ENCODE measurements around the gene ITPKB. TPM values are rescaled to one million over a fixed set of nuclear protein-coding genes. Genes with fewer than 3 reads are reported as not detected.

The ITPKB gene
- total and polyA plus RNA-seq, 2 experiments from 2014 or later = 0.31 to 5.2 TPM

- no peaks in the 10 kb centered on the region for H3K36me3 ChIP-seq (ENCODE audit: insufficient read depth)
- no peak overlapping the region for H3K4me2 ChIP-seq
- H3K9me2 ChIP-seq (ENCODE audit: insufficient read depth) = no peaks in the 10 kb centered on the region
- no peaks in the 10 kb centered on the region for H3K79me2 ChIP-seq (replicated peaks; ENCODE audit: insufficient read depth)
- ATAC-seq = no peak
- peaks cover 29% of the 10 kb centered on the region for H3K4me1 ChIP-seq (ENCODE audit: insufficient read depth)
- no peak overlapping the region for H3K27ac ChIP-seq (ENCODE audit: low read depth)
- no peaks in the 10 kb centered on the region for H3K36me3 Mint-ChIP-seq (ENCODE audit: low read depth)
- no peaks in the 10 kb centered on the region for H3K9me3 Mint-ChIP-seq
- H3K27ac Mint-ChIP-seq = no peak overlapping the region
- 0 out of 2 replicates have a peak, but pooled peaks cover 4% of the 10 kb centered on the region for H4K20me1 ChIP-seq (replicated peaks; ENCODE audit: insufficient read depth)
- H3F3A ChIP-seq (replicated peaks; ENCODE audit: low read depth) = no peaks in the 10 kb centered on the region
- TF ChIP-seq EZH2 (IDR thresholded peaks at IDR 0.05; ENCODE audit: low read depth, unreplicated experiment) (no peak), ZNF331 (CRISPR knock-in tag; IDR thresholded peaks at IDR 0.05; ENCODE audit: low read depth) (no peak), NANOG (IDR thresholded peaks at IDR 0.05; ENCODE audit: borderline replicate concordance) (no peak), JUNB (IDR thresholded peaks at IDR 0.05; ENCODE audit: unreplicated experiment) (no peak), CTCF (conservative IDR thresholded peaks at IDR 0.05; ENCODE audit: low read depth in 2 of 2) (no peak), EZH2phosphoT487 (IDR thresholded peaks at IDR 0.05; ENCODE audit: unreplicated experiment) (no peak), ETS1 (IDR thresholded peaks at IDR 0.05) (no peak), POLR2AphosphoS5 (IDR thresholded peaks at IDR 0.05; ENCODE audit: low read depth) (no peak)
- H2AFZ ChIP-seq = no peak overlapping the region
- H3K4me3 ChIP-seq = no peak overlapping the region
- peaks cover 56% of the 10 kb centered on the region for H3K27me3 ChIP-seq (ENCODE audit: insufficient read depth)
- peaks cover 26% of the 10 kb centered on the region for H3K27me3 Mint-ChIP-seq (ENCODE audit: insufficient read depth, low read depth, poor library complexity)
- peaks cover 22% of the 10 kb centered on the region for H3K4me1 Mint-ChIP-seq
- no peak overlapping the region for H3K4me3 Mint-ChIP-seq
- no peak for DNase-seq (ENCODE audit: low spot score)
Observed at GRCh38 chr1:226733876-226734275, 5.2 kb downstream of the ITPKB start.

- H3K9me3 Mint-ChIP-seq = no peaks in the 10 kb centered on the region
- no peak overlapping the region for H2AFZ ChIP-seq
- no peak overlapping the region for H3K4me3 Mint-ChIP-seq
- no peak for ATAC-seq
- no peak overlapping the region for H3K27ac ChIP-seq (ENCODE audit: low read depth)
- H3K4me2 ChIP-seq = no peak overlapping the region
- H3K4me1 Mint-ChIP-seq = peaks cover 27% of the 10 kb centered on the region
- no peaks in the 10 kb centered on the region for H3K79me2 ChIP-seq (replicated peaks; ENCODE audit: insufficient read depth)
- H3K9me2 ChIP-seq (ENCODE audit: insufficient read depth) = no peaks in the 10 kb centered on the region
- no peak overlapping the region for H3K27ac Mint-ChIP-seq
- H3K27me3 Mint-ChIP-seq (ENCODE audit: insufficient read depth, low read depth, poor library complexity) = peaks cover 22% of the 10 kb centered on the region
- peaks cover 29% of the 10 kb centered on the region for H3K4me1 ChIP-seq (ENCODE audit: insufficient read depth)
- H3K36me3 ChIP-seq (ENCODE audit: insufficient read depth) = no peaks in the 10 kb centered on the region
- no peak overlapping the region for H3K4me3 ChIP-seq
- H3F3A ChIP-seq (replicated peaks; ENCODE audit: low read depth) = no peaks in the 10 kb centered on the region
- 0 out of 2 replicates have a peak, but pooled peaks cover 4% of the 10 kb centered on the region for H4K20me1 ChIP-seq (replicated peaks; ENCODE audit: insufficient read depth)
- H3K36me3 Mint-ChIP-seq (ENCODE audit: low read depth) = no peaks in the 10 kb centered on the region
- TF ChIP-seq STAT1 (IDR thresholded peaks at IDR 0.05; ENCODE audit: unreplicated experiment) (no peak), CREB1 (CRISPR knock-in tag; IDR thresholded peaks at IDR 0.05; ENCODE audit: low read depth) (no peak), NANOG (IDR thresholded peaks at IDR 0.05; ENCODE audit: borderline replicate concordance) (no peak), REST (IDR thresholded peaks at IDR 0.05; ENCODE audit: unreplicated experiment) (no peak), ZNF331 (CRISPR knock-in tag; IDR thresholded peaks at IDR 0.05; ENCODE audit: low read depth) (no peak), POLR2AphosphoS5 (IDR thresholded peaks at IDR 0.05; ENCODE audit: low read depth) (no peak)
- H3K27me3 ChIP-seq (ENCODE audit: insufficient read depth) = peaks cover 50% of the 10 kb centered on the region
- no peak for DNase-seq (ENCODE audit: low spot score)
Observed at GRCh38 chr1:226733304-226733703, 5.8 kb downstream of the ITPKB start.

Measured in GM23338 (cell line).